H1 (cell line): ENCODE measurements around the gene CACNA2D1. TPM values are rescaled to one million over a fixed set of nuclear protein-coding genes. Genes with fewer than 3 reads are reported as not detected.

Experiments
- CREB1 ChIP-seq: IDR thresholded peaks from 2 replicates; pipeline ENCODE4 v1.6.1; 2012; ENCODE audit warnings: inconsistent platforms
- EP300 ChIP-seq, 2 experiments: IDR thresholded peaks; 1 replicate in 1 of 2; 2 replicates in 1 of 2; pipeline ENCODE4 v1.6.1; 2011 to 2012; ENCODE audit warnings: low read depth in 2 of 2, low read length in 2 of 2, mild to moderate bottlenecking in 2 of 2, borderline replicate concordance in 1 of 2, inconsistent platforms in 1 of 2, moderate library complexity in 1 of 2
- FOSL1 ChIP-seq: IDR thresholded peaks from 2 replicates; pipeline ENCODE4 v1.6.1; 2011; ENCODE audit warnings: mild to moderate bottlenecking, low read depth, low read length, moderate library complexity; ENCODE audit not compliant: insufficient read depth
- NANOG ChIP-seq: IDR thresholded peaks from 2 replicates; pipeline ENCODE4 v1.6.1; 2011; ENCODE audit warnings: low read length, low read depth, mild to moderate bottlenecking, inconsistent platforms; ENCODE audit not compliant: insufficient read depth, poor library complexity, severe bottlenecking
- PHF8 ChIP-seq: fragments of 200-600 bp; sonication (generic); conservative IDR thresholded peaks from 2 replicates; pipeline ENCODE4 v1.7.1; 2012; ENCODE audit warnings: low read depth, mild to moderate bottlenecking, inconsistent platforms, low read length, moderate library complexity
- SP2 ChIP-seq: IDR thresholded peaks from 2 replicates; pipeline ENCODE4 v1.6.1; 2012; ENCODE audit warnings: mild to moderate bottlenecking, low read length, inconsistent platforms
- SUZ12 ChIP-seq: fragments of 200-600 bp; sonication (generic); IDR thresholded peaks from 2 replicates; pipeline ENCODE4 v1.6.1; 2012; ENCODE audit warnings: mild to moderate bottlenecking, inconsistent platforms, low read length, moderate library complexity, mixed read lengths
- YY1 ChIP-seq: IDR thresholded peaks from 2 replicates; pipeline ENCODE4 v1.6.1; 2011; ENCODE audit warnings: low read depth, mild to moderate bottlenecking, low read length
- polyA plus RNA-seq, 7 experiments: library from polyadenylated mRNA; depleted of rRNA in 3 of 7; stranded (reverse) in 5 of 7; unstranded in 2 of 7; fragments of >200 nt in 5 of 7; fragments of 200-250 nt in 2 of 7; gene quantifications; 1 replicate in 5 of 7; 2 replicates in 1 of 7; 4 replicates in 1 of 7; pipeline versions ENCODE4 v1.2.1 to v1.2.3, GENCODE V29; 2011 to 2013; ENCODE audit warnings: missing spikeins in 2 of 7, mixed read lengths in 2 of 7
- total RNA-seq: library from RNA; stranded (reverse); fragmentation: NEBNext Ultra II Directional; extraction: Animal tissue kit (Norgen Biotek cat#: 25700); gene quantifications from 2 replicates; pipeline ENCODE4 v1.2.1, GENCODE V29; 2021

The CACNA2D1 gene
- total and polyA plus RNA-seq, 2 of the 8 experiments (the other 6 are each of a cell fraction or from before 2014, with no cell fraction given): 4.3 to 27.3 TPM

DNA sequence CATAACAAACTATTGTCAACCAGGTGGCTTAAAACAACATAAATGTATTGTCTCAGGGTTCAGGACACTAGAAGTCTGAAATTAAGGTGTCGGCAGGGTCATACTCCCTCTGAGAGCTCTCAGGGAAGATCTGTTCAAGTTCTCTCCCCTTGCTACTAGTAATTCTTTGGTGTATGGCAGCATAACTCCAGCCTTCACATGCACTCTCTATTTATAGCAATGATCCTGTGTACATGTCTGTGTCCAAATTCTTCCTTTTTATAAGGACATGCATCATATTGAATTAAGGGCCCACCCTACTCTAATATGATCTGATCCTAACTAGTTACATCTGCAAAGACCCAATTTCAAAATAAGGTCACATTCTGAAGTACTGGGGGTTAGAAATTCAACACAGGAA is 27.2 kb downstream of the CACNA2D1 start (continued):
- no peak for TF ChIP-seq SP2
- no peak for TF ChIP-seq FOSL1
- TF ChIP-seq PHF8: no peak
- no peak for TF ChIP-seq CREB1
- no peak for TF ChIP-seq EP300 (IDR thresholded peaks at IDR 0.05; ENCODE audit: borderline replicate concordance in 1 of 2, low read depth in 2 of 2, low read length in 2 of 2)
- TF ChIP-seq NANOG: no peak
- TF ChIP-seq SUZ12: no peak
- no peak for TF ChIP-seq YY1
